Subcutaneous adipose tissue (tissue), 4 donors: ENCODE data around the gene RBBP8NL. TPM values are rescaled to one million over a fixed set of nuclear protein-coding genes. Genes with fewer than 3 reads are reported as not detected.

Experiments used
- CTCF ChIP-seq: fragments of 450-650 bp; IDR thresholded peaks from one replicate; pipeline ENCODE4 v1.5.1; 2016; ENCODE audit warnings: low read depth, mild to moderate bottlenecking, control low read depth, antibody characterized with exemption, moderate library complexity
- total RNA-seq, 4 donors: library from RNA; depleted of rRNA; stranded (reverse); fragments of >200 nt; gene quantifications; one replicate each; pipeline ENCODE4 v1.1.0, GENCODE V29; 2016

RBBP8NL gene
- total RNA-seq, 4 donors from 2014 or later, result not detected

GRCh38 chr20:62420846-62421715, 6.3 kb downstream of the RBBP8NL start:
- no peak for TF ChIP-seq CTCF

- no peak for TF ChIP-seq CTCF
Observed at GRCh38 chr20:62419759-62420158, 7.6 kb downstream of the RBBP8NL start.

GRCh38 chr20:62418709-62419487, 8.4 kb downstream of the RBBP8NL start:
- TF ChIP-seq CTCF, result no peak

- no peak for TF ChIP-seq CTCF
Observed at GRCh38 chr20:62417981-62418708, 9.2 kb downstream of the RBBP8NL start.

GRCh38 chr20:62416651-62417637, 10.4 kb downstream of the RBBP8NL start:
- no peak for TF ChIP-seq CTCF

GRCh38 chr20:62415354-62416111, 11.8 kb downstream of the RBBP8NL start:
- no peak for TF ChIP-seq CTCF
